Stimulated activated naive CD4-positive, alpha-beta T cell treated with Interleukin-2 at 50 U/mL for 16 hours (primary cell): ENCODE data around the gene ITM2C.

ENCODE experiments used
- DNase-seq: peaks from one replicate; lab custom pipeline; 2025; lab: John Stamatoyannopoulos, UW

Gene ITM2C

GRCh38 chr2:230864605-230865306 lies at the start of gene ITM2C:
TSS of gene ITM2C (plus strand) at chr2:230864942. CDS start at chr2:230865026, 84 bp downstream.
- peak; percentile 73 for DNase-seq

DNA sequence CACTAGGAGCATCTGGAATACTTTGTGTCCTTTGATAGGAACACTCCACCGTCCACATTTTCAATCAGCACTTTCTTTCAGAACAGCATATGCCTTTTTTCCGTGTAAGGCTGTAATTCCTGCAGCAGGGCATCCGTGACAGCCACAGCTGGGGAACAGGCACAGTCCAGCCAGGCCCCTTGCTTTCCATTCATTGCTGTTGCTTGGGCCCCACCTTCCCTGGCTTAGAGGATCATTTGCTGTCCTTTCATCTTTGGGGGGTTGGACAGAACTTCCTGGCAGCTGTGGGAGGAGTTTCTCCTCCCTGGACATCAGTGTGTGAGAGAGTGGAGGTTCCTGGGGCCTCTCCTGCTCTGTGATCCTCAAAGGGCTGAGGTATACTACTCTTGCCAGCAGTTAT lies 49.7 kb upstream of the ITM2C start:
- no peak for DNase-seq

GRCh38 chr2:230816735-230817134 lies 48.0 kb upstream of the ITM2C start:
- DNase-seq = no peak

DNA sequence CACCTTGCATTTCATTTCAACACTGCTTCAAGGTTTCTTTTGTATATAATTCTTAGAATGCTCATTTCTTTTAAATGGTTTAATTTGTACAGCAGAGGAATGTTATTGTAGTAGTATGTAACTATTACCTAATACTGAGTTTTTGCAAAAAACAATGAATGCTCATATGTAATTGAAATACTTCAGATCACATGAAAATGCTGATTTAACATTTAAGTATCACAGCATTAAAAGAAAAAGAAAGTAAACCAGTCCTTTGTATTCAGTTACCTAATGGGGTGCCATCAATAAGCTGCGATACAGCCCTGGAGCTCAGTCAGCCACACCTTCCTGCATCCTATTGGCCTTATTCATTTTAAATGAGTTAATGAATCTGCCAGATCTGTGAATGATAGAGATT lies 45.3 kb upstream of the ITM2C start:
- no peak for DNase-seq

GRCh38 chr2:230821261-230821990 lies 43.3 kb upstream of the ITM2C start:
- DNase-seq = no peak

- DNase-seq = no peak
Measured at GRCh38 chr2:230821991-230822520, 42.7 kb upstream of the ITM2C start.

DNA sequence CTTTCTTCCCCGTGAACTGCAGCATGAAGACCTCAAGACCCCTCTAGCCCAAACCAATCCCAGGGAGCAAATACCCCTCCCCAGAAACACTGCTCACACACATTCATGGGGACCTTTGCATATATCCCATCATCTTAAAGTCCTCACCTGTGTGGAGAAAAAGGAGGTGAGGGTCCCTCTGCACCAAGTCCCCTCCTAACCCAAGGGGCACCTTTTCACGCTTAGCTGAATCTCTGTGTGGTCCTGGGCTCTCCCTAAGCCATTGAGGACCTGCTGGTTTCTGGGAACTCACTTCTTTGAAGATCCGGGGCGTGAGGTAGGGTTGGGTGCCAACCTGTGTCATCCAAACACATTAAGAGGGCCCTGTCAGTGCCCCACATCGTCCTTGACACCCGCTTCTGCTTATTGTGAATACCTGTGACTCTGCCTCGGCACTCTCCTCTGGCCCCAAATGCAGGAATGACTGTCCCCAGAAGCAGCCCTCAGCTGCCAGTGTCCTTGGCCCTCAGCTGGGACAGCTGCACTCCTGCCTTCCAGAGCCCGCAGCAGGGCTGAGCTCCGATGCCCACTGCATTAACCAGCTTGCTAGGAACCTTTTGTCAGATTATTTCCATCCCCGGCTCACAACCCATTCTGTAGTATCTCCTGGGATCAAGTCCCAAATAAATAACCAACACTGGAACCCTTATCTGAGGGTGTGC lies 41.3 kb upstream of the ITM2C start:
- DNase-seq = no peak

GRCh38 chr2:230824406-230824978 lies 40.2 kb upstream of the ITM2C start:
- DNase-seq = peak; percentile 25

DNA sequence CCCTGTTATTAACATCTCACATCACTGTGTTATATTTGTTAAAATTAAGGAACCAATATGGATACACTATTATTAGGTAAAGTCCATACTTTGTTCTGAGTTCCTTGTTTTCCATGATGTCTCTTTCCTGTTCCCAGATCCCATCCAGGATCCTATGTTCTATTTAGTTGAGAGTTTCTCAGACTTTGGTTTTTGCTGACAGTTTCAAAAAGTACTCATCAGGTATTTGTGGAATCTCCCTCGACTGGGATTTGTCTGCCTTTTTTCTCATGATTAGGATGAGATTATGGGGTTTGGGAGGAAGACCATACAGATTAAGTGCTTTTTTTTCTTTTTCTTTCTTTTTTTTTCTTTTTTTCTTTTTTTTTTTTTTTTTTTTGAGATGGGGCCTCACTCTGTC lies 39.4 kb upstream of the ITM2C start:
- DNase-seq = no peak

GRCh38 chr2:230827774-230828271 lies 36.9 kb upstream of the ITM2C start:
- DNase-seq = no peak

DNA sequence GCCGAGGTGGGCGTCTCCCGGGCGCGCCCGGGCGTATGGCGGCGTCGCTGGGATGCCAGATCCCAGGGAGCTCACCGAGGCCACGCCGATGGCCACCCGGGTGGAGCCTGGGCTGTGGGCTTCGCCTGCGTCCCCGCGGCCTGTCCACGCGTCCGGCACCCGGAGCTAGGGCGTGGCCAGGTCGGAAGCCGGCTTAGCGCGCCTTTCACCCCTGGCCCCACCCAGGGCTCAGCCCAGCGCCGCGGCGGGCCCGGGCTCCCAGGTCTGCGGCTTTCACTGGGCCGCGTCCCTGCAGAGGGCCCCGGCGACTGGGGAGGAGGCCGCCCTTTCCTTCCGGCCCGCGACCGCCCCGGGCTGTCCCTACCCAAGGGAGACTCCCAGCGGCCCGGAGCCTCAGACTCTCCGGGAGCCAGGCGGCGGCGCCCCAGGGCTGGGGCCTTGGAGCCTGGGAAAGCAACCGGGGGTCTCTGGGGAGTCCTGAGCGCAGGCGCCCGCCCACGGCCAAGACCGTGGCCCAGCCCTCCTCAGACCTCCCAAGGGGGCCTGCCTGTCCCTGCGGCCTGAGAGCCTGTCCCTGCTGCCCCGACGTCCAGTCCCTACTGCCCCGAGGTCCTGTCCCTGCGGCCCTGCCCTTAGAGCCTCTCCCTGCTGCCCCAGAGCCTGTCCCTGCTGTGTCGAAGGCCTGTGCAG lies 36.3 kb upstream of the ITM2C start:
- DNase-seq = no peak

- no peak for DNase-seq
Measured at GRCh38 chr2:230829293-230829692, 35.4 kb upstream of the ITM2C start.

GRCh38 chr2:230829959-230830358 lies 34.8 kb upstream of the ITM2C start:
- DNase-seq = no peak

DNA sequence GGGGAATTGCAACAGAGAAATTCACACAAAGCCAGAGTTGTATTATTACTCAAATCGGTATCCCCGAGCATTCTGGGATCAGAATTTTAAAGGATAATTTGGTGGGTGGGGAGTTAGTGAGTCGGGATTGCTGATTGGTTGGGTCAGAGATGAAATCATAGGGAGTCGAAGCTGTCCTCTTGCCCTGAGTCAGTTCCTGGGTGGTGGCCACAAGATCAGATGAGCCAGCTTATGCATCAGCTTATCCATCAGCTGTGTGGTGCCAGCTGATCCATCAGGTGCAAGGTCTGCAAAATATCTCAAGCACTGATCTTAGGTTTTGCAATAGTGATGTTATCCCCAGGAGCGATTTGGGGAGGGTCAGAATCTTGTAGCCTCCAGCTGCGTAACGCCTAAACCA lies 34.3 kb upstream of the ITM2C start:
- DNase-seq = no peak

- no peak for DNase-seq
Measured at GRCh38 chr2:230840301-230840700, 24.4 kb upstream of the ITM2C start.

DNA sequence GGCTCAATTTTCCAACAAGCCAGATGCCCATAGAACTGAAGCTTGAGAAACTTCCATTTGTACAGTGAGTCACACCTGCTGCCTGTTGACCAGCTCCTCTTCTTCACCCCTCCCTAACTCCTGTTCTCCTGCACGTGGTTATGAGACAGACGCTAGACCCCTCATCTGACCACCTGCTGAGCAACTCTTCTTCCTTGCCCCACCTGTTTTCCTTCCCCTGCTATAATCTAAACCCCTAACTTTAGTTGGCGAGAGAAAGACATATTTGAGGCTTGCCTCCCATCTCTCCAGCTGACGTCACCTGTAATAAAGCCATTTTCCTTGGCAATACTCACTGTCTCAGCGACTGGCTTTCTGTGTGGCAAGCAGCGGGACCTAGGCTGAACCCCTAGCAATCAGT lies 22.3 kb upstream of the ITM2C start:
- no peak for DNase-seq

GRCh38 chr2:230843132-230843531 lies 21.6 kb upstream of the ITM2C start:
- no peak for DNase-seq

DNA sequence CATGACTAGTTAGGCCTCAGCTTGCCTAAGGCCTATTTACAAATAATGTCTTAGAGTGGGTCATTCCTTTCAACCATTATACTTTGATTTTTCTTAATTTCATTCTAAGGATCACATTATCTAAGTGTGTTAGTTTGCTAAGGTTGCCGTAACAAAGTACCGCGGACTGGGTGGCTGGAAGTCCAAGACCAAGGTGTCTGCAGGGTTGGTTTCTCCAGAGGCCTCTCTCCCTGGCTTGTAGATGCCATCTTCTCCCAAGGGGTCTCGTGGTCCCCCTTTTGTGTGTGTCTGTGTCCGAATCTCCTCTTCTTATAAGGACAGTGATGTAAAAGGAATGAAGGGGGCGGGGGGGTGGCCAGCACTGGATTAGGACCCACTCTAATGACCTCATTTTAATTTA lies 18.4 kb upstream of the ITM2C start:
- no peak for DNase-seq

GRCh38 chr2:230847883-230848388 lies 16.8 kb upstream of the ITM2C start:
- peak; percentile 88 for DNase-seq

DNA sequence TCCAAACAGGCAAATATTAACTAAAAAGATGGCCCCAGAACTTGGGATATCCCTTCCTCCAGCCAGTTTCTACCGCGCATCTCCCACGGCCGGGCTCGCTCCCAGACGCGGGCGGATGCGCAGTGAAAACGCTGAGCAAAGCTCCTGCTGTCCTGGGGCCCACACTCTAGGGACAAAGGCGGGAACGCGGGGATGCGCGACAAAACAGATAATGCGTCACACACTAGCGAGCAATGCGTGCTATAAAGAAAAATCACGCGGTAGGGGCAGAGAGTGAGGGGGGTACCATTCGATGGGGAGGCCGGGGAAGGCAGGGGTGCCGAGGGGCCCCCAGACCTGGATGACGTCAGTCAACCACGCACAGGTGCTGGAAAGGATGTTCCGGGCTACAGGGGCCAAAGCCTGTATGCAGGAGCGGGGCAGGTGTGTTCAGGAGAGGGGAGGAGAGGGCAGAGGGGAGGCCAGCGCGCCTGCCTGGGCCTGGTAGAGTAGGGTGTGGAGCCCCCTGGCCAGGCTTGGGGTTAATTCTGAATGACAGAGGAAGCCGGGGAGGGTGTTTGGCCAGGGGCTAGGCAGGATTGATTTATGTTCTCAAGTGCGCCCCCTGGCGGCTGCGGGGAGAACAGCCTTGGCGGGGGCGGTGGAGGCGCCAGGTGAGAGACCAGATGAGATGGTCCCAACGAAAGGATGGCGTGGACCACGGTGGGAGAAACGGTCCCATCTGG lies 14.9 kb upstream of the ITM2C start:
- DNase-seq = peak; percentile 60

GRCh38 chr2:230850358-230850658 lies 14.4 kb upstream of the ITM2C start:
- no peak for DNase-seq
